ENCODE data around the gene RNPEPL1. TPM values are rescaled to one million over a fixed set of nuclear protein-coding genes. Genes with fewer than 3 reads are reported as not detected.

RNPEPL1 gene
- total RNA-seq, 1 experiment from 2014 or later, result 21.7 TPM

- DNase-seq (ENCODE audit: extremely low read depth, low read depth), result no peak
Measured at GRCh38 chr2:240589850-240590525, 21.7 kb downstream of the RNPEPL1 start.

GRCh38 chr2:240590681-240591111, 22.4 kb downstream of the RNPEPL1 start:
- DNase-seq (ENCODE audit: extremely low read depth, low read depth), result no peak

- no peak for DNase-seq (ENCODE audit: extremely low read depth, low read depth)
Measured at GRCh38 chr2:240591226-240591625, 22.9 kb downstream of the RNPEPL1 start.

- no peak for DNase-seq (ENCODE audit: extremely low read depth, low read depth)
Measured at GRCh38 chr2:240591784-240592183, 23.5 kb downstream of the RNPEPL1 start.

GRCh38 chr2:240593026-240593702, 24.9 kb downstream of the RNPEPL1 start:
- DNase-seq (ENCODE audit: extremely low read depth, low read depth), result no peak

- no peak for DNase-seq (ENCODE audit: extremely low read depth, low read depth)
Measured at GRCh38 chr2:240593703-240594451, 25.6 kb downstream of the RNPEPL1 start.

GRCh38 chr2:240594511-240595380, 26.5 kb downstream of the RNPEPL1 start:
- no peak for DNase-seq (ENCODE audit: extremely low read depth, low read depth)

GRCh38 chr2:240595381-240596079, 27.2 kb downstream of the RNPEPL1 start:
- DNase-seq (ENCODE audit: extremely low read depth, low read depth), result peak; percentile 19

GRCh38 chr2:240596080-240596460, 27.8 kb downstream of the RNPEPL1 start:
- DNase-seq (ENCODE audit: extremely low read depth, low read depth), result no peak

- DNase-seq (ENCODE audit: extremely low read depth, low read depth), result no peak
Measured at GRCh38 chr2:240596491-240596931, 28.2 kb downstream of the RNPEPL1 start.

- DNase-seq (ENCODE audit: extremely low read depth, low read depth), result no peak
Measured at GRCh38 chr2:240597054-240597418, 28.8 kb downstream of the RNPEPL1 start.

- no peak for DNase-seq (ENCODE audit: extremely low read depth, low read depth)
Measured at GRCh38 chr2:240597419-240598181, 29.3 kb downstream of the RNPEPL1 start.

- DNase-seq (ENCODE audit: extremely low read depth, low read depth), result no peak
Measured at GRCh38 chr2:240598311-240598911, 30.1 kb downstream of the RNPEPL1 start.

- no peak for DNase-seq (ENCODE audit: extremely low read depth, low read depth)
Measured at GRCh38 chr2:240599141-240599583, 30.9 kb downstream of the RNPEPL1 start.

GRCh38 chr2:240600451-240600961, 32.2 kb downstream of the RNPEPL1 start:
- DNase-seq (ENCODE audit: extremely low read depth, low read depth), result no peak

- DNase-seq (ENCODE audit: extremely low read depth, low read depth), result no peak
Measured at GRCh38 chr2:240601061-240601830, 33.0 kb downstream of the RNPEPL1 start.

GRCh38 chr2:240601831-240602160, 33.5 kb downstream of the RNPEPL1 start:
- no peak for DNase-seq (ENCODE audit: extremely low read depth, low read depth)
